Measurements from ENCODE around the gene RCE1.

Gene RCE1

GRCh38 chr11:66870616-66871520 is 27.6 kb downstream of the RCE1 start:
- no peak for DNase-seq

GRCh38 chr11:66871521-66871901 is 28.3 kb downstream of the RCE1 start:
- DNase-seq = no peak

GRCh38 chr11:66874232-66874631 is 31.0 kb downstream of the RCE1 start:
- DNase-seq = no peak

GRCh38 chr11:66875378-66875777 is 32.1 kb downstream of the RCE1 start:
- DNase-seq = no peak

- DNase-seq = no peak
Observed at GRCh38 chr11:66877588-66878385, 34.5 kb downstream of the RCE1 start.

- DNase-seq = no peak
Observed at GRCh38 chr11:66878474-66878873, 35.2 kb downstream of the RCE1 start.

- no peak for DNase-seq
Observed at GRCh38 chr11:66879000-66879399, 35.8 kb downstream of the RCE1 start.

GRCh38 chr11:66879583-66879982 is 36.3 kb downstream of the RCE1 start:
- no peak for DNase-seq

GRCh38 chr11:66879999-66880398 is 36.8 kb downstream of the RCE1 start:
- DNase-seq = no peak

GRCh38 chr11:66880496-66881450 is 37.5 kb downstream of the RCE1 start:
- peak; percentile 47 for DNase-seq

- DNase-seq = no peak
Observed at GRCh38 chr11:66881451-66881835, 38.2 kb downstream of the RCE1 start.

- no peak for DNase-seq
Observed at GRCh38 chr11:66881927-66882452, 38.7 kb downstream of the RCE1 start.

GRCh38 chr11:66882561-66883015 is 39.3 kb downstream of the RCE1 start:
- no peak for DNase-seq

GRCh38 chr11:66883016-66883965 is 40.0 kb downstream of the RCE1 start:
- peak; percentile 72 for DNase-seq

- no peak for DNase-seq
Observed at GRCh38 chr11:66884443-66884842, 41.2 kb downstream of the RCE1 start.

- no peak for DNase-seq
Observed at GRCh38 chr11:66885469-66885868, 42.2 kb downstream of the RCE1 start.

GRCh38 chr11:66885950-66886440 is 42.8 kb downstream of the RCE1 start:
- DNase-seq = no peak

GRCh38 chr11:66886671-66887221 is 43.5 kb downstream of the RCE1 start:
- DNase-seq = no peak

GRCh38 chr11:66887526-66887925 is 44.3 kb downstream of the RCE1 start:
- DNase-seq = no peak

GRCh38 chr11:66888282-66888681 is 45.0 kb downstream of the RCE1 start:
- DNase-seq = no peak

- no peak for DNase-seq
Observed at GRCh38 chr11:66889960-66890359, 46.7 kb downstream of the RCE1 start.
